Lower leg skin (tissue), 3 donors: ENCODE measurements around the gene EXOC6B.

ENCODE experiments used
- POLR2A ChIP-seq, 2 donors: fragments of 450-650 bp; IDR thresholded peaks; one replicate each; pipeline ENCODE4 v1.6.1; 2016 to 2017; ENCODE audit warnings: antibody characterized with exemption in 2 of 2, mild to moderate bottlenecking in 1 of 2, moderate library complexity in 1 of 2
- TF ChIP-seq, protein P1 (sequence below), 3 donors: fragments of 450-650 bp; IDR thresholded peaks; one replicate each; pipeline ENCODE4 v1.5.1; 2016; ENCODE audit warnings: antibody characterized with exemption in 3 of 3, mild to moderate bottlenecking in 3 of 3, moderate library complexity in 2 of 3

DNA sequence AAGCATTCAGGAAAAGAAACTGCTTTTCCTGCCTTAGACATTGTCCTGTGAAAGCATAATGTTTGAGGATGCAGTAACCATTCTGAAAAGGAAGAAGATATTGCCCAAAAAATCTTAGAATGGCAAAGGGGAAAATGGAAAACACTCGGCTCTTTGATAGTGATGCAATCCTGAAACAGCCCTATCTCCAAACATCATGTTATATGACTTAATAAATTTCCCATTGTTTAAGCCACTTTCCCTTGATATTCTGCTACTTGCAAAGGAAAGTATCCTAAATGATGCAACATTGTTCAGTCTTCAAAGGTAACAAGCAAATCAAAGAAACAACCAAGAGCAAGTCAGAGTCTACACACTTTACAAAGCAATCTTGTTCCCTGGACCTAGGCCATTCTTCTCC lies 78.5 kb downstream of the EXOC6B start:
- TF ChIP-seq POLR2A (IDR thresholded peaks at IDR 0.05), result no peak
- TF ChIP-seq, protein P1, sequence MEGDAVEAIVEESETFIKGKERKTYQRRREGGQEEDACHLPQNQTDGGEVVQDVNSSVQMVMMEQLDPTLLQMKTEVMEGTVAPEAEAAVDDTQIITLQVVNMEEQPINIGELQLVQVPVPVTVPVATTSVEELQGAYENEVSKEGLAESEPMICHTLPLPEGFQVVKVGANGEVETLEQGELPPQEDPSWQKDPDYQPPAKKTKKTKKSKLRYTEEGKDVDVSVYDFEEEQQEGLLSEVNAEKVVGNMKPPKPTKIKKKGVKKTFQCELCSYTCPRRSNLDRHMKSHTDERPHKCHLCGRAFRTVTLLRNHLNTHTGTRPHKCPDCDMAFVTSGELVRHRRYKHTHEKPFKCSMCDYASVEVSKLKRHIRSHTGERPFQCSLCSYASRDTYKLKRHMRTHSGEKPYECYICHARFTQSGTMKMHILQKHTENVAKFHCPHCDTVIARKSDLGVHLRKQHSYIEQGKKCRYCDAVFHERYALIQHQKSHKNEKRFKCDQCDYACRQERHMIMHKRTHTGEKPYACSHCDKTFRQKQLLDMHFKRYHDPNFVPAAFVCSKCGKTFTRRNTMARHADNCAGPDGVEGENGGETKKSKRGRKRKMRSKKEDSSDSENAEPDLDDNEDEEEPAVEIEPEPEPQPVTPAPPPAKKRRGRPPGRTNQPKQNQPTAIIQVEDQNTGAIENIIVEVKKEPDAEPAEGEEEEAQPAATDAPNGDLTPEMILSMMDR (IDR thresholded peaks at IDR 0.05), result no peak
